NCI-H69 (cell line): Measurements from ENCODE around the gene LNX1.

Source experiments
- DNase-seq: peaks from one replicate; lab custom pipeline; 2025; lab: John Stamatoyannopoulos, UW

The LNX1 gene

DNA sequence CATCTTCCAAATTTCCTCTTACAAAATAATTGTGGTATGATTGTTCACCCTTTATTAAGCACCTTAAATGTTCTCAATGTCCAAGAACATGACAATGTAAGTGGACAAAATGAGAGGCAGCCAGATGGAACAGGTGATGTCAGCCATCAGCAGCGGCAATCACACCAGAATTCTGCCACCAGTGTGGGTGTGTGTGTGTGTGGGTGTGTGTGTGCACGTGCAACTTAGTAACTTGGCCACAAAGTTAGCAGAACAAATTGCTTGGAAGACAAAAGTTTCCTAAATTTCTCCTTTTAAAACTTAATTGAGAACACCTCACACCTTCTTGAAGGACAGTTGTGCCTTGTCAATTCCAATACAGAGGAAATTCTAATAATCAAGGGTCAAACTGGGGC lies 18.7 kb downstream of the LNX1 start:
- no peak for DNase-seq

DNA sequence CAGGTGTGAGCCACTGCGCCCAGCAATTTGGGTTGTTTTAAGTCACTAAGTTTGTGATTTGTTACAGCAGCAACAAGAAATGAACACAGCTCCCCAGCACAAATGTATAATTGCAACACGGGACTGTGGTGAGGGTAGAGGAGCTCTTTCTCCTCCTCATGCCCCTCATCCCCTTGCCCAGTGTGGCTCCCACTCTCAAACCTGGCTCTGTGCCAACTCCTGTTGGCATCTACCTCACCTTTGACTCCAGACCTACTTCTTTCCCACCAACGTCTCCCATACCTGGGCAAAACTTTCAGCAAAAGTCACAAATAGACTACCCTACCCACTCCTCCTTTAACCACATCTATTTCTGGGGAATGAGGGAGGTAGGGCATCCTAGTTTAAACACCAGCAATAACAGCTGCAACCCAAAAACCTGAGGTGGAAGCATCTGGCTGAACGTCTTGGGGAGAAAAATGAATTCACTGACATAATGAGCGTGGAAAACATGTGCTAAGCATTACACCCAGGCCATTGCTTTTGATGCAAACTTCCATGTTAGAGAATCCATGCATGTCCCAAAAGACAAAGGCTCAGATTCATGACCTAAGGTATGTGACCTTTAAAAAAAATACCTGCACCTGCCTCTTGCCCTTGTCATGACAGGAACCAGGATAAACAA lies 19.2 kb downstream of the LNX1 start:
- DNase-seq: peak; percentile 4

DNA sequence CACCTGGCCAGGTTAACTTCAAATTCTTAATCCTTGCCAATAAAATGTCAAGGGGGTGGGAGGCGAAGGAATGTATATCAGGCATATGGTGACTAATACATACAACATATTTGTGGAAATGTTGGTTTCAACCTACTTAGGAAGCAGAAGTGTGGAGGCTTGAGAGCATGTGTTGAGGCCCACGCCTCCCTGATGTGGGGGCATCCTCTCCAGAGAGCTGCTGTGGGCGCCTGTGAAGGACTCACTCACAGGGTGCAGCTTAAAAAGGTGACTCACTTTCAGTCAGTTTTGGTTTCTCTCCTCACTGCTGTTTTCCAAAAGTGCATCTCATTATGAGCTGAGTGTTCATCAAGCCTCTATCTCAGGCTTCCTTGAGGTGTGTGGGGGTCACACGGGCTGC lies 27.5 kb downstream of the LNX1 start:
- DNase-seq: peak; percentile 3

DNA sequence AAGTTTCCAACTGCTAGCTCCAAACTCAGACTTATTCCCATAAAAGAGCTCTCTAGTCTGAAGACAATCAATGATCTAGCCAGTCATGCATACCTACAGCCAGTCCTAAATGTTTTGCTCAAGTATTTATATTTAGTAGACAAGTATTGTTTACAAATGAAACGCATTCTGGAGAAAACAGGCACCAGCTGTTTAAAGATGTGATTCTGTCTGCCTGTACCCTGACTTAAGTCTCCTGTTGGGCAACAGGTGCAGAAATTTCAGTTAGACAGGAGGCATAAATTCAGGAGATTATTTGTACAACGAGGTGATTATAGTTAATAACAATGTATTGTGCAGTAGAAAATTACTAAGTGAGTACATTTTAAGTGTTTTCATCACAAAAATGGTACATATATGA lies 28.9 kb downstream of the LNX1 start:
- DNase-seq: peak; percentile 81

DNA sequence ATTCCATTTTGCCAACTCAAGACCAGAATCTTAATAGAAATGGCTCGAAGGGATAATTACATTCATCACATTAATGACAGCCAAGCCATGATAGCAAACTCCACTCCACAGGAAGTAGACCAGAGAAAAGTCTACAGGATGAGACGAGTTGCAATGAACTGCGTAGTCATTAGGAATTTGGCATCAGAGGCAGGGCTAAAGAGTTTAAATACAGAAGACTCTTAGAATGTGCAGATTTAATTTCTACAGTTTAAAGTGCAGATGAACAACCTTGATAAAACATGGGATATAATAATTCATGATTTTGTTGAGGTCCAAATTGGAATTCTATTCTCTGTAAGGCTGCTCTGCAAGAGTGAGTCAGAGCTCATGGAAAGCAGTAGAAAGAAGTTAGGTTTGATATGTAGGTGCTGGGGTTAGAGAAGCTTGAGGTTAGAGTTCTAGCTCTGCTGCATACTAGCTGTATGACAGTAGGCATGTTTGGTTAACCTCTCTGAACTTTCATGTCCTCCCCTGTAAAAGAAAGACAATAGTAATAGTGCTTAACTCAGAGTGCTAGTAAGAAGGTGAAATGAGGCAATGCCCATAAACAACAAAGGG lies 32.2 kb downstream of the LNX1 start:
- DNase-seq: peak; percentile 43

DNA sequence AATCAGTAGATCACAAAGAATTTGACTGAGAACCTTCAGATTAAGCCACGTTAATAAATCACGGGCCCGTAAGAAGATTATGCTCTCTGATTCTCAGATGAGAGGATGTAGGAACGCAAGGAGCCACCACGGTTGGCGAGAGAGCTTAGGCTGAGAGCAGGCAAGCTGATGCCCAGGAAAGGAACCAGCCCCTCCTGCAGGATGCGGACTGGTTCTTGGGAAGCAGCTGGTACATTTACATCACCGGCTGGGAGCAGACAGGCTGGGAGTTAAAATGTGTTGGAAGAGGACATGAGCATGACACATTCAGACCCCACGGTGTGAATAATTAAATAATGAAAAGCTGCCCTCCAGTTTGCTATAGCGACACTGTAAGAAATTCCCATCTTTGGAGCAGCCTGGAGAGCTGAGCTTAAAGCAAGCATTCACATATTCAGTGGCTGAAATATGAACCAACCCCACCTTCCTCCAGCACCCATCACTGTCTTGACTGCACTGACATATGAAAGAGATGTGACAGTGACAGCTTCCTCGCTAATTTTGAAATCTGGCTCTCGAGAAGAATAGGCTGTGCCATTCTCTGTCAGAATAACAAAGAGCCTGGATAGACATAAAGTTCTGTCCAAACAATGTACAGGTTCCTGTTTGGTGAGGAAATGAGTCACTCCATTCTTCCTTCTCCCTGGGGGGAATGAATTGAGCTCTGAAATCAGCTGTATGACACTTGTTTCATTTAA lies 33.1 kb downstream of the LNX1 start:
- DNase-seq: peak; percentile 86

DNA sequence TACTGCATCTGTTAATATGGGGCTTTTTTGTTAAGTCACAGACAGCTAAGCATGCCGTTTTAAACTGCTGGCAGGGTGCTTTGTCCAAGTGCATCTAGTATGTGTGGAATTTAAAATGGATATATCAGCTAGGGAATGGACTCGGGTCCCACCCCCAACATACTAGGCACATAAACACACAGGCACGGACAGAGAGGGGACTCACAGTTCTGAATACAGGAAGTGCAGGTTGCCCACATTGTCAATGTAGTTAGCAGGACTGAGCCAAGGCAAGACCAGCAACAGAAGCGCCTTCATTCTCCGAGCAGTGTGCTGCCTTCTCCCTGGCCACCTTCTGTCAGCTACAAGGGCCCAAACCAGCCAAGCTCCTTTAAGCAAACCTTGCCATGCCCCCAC lies 33.6 kb downstream of the LNX1 start:
- DNase-seq: peak; percentile 17

DNA sequence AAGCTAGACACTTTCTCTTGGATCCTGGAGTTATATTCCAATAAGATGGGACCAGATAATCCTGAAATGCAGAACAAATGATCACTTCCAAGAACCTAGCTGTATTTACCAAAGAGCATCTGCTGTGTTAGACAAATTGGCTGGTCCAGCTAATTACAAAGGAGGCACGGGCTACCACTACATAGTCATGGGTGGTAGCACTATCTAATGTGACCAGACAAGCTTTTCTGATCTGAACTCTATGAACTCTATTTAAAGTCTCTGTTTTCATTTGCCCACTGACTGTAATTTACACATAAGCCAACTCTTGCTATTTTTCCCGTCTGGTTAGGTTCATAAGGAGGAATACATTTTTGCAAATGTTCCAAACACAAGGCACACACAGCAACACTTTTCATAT lies 34.6 kb downstream of the LNX1 start:
- DNase-seq: peak; percentile 21

DNA sequence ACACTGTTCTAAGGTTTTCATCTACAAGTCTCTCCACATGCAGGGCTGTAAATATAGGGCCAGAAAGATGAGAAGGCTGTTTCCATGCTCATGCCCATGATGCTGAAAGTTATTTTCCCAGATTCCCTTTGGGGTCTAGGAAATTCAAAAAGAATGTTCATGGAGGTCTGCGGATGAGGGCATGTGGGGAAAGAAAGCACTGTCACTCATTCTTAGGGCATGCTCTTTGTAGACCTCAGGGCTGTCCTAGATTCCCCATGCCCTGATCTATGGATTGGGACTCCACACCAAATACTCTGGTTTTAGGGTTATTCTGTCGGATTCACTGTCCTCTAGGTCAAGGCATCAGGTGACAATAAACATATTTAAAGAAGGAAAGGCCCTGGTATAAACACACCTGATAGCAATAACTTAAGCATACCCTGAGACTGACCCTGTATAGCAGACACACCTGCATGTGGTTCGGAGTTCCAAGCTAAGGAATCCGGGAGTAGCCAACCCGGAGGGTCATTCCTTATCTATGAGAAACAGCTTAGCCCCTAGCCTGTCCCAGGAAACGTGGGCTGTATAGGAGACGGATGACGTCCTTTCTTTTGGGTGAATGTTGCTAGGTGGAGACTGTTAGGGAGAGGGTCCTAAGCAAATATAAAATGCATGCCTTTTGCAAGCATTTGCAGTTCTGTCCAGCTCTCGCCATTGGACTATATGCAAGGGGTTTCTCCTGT lies 37.6 kb downstream of the LNX1 start:
- no peak for DNase-seq

DNA sequence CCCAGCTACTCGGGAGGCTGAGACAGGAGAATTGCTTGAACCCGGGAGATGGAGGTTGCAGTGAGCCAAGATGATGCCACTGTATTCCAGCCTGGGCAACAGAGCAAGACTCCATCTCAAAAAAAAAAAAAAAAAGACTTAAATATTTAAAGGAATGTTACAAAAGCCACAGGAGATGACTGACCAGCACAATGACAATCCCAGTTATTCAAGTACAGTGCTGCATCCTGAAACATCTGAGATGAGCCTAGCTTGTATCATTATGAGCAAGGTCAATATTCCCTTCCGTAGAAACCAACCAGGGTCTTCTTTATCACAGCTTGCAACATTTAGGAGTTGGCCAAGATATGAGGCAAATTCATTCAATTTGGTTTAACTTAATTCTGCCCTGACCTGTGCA lies 38.6 kb downstream of the LNX1 start:
- no peak for DNase-seq

DNA sequence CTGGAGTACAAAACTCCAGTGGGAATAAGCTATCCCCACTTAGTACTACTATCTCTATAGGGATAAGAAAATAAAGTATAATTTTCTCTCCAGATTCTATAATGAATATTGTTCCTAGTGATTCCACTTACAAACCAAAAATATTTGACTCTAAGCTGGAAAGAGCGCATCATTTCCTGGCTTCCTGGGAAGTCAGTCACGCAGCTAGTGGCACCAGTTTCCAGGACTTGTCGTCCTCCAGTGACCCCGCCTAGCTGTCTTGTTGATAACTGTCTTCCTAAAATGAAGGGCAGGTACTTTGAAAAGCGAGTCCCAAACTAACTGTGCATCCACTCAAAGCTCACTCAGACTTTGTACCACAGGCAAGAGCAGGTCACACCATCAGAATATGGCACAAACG lies 39.3 kb downstream of the LNX1 start:
- no peak for DNase-seq

DNA sequence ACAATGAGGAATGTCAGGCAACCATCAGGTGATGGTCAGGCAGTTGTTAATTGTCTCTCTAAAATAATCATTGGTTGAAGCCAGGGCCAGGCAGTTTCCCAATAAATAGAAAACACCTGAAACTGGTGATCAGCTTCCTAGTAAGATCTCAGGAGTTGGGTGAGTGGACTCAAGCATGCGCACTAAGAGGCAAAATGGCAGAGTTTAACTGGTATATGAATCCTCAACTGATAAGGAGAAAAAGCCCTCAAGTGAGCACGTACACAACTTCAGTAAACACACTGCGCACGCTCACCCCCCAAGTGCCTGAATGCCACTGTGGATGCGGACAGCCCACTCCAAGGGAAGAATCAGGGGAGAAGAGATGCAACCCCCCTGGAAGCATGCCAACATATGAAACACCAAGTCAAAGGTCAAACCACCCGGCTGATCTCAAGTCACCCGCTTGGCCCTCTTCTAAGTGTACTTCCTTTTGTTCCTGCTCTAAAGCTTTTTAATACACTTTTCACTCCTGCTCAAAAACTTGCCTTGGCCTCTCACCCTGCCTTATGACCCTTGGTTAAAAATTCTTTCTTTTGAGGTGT lies 39.9 kb downstream of the LNX1 start:
- no peak for DNase-seq

DNA sequence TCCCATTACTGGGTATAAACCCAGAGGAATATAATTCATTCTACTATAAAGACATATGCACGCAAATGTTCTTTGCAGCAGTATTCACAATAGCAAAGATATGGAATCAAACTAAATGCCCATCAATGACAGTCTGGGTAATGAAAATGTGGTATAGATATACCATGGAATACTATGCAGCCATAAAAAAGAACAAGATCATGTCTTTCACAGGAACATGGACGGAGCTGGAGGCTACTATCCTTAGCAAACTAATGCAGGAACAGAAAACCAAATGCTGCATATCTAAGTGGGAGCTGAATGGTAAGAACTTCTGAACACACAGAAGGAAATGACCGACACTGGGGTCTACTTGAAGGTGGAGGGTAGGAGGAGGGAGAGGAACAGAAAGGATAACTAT lies 42.6 kb downstream of the LNX1 start:
- DNase-seq: no peak

DNA sequence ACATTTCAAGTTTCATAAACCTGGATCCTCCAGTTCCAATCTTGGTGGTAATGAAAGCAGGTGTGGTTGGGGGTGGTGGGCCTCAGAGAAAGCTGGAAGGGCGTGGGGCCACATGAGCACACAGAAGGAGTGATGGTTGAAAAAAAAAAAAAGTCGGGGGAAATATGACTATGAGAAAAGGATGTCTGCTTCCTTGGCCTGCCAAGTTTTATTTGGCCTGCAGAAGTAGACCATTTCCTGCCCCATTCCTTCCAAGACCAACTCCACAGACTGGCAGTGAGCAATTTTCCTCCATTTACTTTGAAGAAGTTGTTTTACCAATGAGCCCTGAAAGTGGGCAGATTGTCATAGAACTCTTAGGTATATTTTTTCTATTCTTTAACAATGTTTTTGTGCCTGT lies 43.3 kb downstream of the LNX1 start:
- no peak for DNase-seq

DNA sequence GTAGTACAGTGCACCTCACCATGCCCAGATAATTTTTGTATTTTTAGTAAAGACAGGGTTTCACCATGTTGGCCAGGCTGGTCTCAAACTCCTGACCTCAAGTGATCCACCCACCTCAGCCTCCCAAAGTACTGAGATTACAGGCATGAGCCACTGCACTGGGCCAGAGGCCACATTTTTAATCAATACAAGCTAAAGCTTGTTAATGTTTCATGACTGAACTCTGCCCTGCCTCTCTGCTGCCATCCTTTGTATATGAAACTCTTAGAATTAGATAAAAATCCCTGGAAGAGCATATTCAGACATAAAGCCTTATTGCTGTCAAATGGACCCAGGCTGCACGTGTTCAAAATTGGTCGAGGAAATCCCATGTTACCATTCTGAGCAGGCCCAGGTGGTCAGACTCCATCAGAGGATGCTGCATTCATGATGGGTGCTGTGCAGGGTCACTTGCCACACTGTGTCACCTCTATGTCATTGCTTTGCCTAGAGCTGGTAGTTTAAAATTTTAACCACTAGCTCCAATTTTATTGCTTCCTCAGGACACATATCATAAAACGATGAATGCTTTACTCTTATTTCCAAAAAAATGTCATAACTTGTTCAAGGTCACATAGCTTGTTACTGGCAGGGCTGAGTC lies 45.2 kb downstream of the LNX1 start:
- DNase-seq: no peak

DNA sequence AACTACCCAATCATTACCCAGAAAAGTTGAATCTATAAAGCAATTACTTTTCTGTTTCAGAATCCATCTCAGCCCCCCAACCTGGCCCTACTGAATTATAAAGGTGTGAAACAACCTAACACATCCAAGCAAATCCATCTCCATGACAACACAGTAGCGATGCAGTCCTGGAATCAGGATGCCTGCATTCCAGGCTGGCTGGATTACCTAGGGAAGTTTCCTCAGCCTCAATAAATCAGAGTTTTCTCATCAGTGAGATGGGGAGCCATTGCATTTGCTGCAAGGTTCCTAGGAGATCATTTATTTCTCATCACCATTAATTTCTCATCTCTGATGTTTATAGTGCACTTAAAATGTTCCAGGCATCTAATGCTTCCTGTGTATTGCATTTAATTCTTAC lies 46.0 kb downstream of the LNX1 start:
- no peak for DNase-seq

DNA sequence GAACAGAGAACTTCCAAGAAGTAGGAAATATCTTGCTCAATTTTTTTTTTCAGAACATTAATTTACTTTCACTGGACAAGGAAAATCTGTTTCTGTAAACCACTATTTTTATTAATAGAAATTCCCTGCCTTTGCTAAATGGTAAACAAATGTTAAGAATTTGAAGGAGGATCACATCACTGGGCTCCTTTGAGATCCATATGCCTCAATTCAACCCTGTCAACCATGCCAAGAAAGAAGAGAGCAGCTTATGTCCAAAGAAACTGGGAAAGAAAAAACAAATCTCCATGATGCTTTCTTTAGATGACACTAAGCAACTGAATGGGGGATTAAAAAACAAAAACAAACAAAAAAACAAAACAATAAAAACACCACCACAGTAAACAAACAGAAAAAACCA lies 47.7 kb downstream of the LNX1 start:
- DNase-seq: no peak

DNA sequence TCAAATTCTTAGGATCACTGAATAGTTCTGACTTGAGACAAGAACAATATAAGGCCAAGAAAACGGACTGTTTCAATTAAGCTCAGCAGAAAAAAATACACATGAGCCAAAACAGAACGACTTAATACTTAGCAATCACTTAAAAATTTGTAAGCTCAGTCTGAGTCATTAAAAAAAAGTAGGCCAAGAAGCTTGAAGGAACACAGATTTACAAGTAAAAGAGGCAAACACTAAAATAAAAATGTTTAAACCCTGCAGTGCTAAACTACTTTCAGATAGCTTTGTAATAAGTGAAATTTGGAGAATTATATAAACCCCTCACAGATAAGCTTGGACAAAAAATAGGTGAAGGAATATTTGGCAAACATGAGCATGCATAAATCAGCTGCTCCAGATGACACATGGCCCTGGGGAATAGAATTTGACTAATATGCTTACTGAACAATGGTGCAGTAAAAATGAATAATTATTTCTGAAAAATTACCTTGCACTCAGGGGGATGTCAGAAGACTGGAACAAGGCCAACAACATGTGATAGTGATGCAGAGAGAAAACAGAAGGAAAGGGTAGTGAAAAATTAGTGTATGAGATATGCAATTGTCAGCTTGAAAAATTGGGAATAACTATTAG lies 49.6 kb downstream of the LNX1 start:
- DNase-seq: peak; percentile 91

DNA sequence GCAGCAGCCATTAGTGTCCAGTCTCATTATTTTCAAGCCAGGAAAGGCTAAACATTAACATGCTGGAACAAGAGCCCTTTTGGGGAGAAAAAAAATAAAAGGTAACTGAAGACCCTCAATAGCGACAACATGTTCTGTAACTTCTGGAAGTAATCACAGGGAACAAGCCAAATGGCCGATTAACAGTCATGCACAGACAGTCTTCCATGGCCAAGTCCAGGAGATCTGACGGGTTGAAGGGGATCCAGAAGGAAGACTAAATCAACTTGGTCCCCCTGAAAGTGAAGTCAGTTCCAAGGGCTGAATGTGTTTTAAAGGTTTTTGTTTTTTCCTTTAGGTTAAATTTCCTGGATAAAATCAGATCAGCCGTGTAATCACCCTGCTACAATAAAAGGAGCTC lies 52.5 kb downstream of the LNX1 start:
- no peak for DNase-seq

DNA sequence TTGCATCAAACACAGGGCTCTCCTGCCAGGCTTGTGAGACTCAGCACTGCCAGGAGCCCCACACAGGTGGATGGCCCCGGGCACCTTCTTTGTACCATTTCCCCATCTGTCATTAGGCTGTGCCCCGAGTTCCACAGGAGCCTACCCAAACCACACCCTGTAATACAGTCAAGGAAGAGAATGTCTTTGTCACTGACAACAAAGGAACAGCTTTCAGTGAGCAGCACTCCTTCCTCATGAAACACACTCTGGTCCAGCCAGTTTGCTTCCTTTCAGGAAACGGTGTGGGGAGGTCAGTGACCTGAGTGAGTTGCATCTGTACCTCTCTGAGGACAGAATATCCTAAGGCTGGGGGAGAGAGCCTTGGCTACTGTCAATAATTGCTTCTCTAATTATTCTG lies 53.7 kb downstream of the LNX1 start:
- DNase-seq: peak; percentile 85

DNA sequence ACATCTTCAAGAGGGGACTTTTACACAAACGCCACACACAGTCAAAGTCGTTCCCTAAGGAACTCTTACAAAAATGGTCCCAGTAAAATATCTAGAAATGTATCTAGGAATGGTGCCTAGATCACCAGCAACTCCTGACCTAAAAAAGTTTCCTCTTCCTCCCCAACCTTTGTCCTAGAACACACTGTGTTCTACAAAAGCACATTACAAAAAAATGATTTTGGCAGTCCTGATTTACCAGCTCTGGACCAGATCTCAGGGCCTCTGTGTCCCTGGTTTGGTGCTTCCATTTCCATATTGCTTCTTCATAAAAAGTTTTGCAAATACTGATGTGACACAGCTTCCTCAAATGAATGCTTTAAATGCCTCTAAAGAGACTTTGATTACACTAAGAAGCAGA lies 55.0 kb downstream of the LNX1 start:
- no peak for DNase-seq

DNA sequence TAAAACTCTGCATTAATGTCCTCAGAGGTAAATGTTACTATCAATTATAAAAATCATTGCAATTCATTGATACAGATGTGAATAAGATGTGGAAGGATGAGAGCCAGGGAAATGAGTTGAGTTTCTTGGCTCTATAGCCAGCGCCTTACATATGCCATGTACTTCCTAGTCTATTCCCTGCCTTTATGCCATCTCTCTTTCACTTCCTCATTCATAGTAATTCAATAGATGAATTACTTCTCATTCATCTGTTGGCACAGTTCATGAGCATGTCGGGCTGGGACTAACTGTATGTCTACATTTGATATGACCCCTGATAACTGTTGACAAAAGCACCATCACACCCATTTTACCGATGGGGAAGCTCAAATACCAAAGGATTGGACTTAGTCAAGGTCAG lies 55.7 kb downstream of the LNX1 start:
- peak; percentile 21 for DNase-seq
